ENCODE data around the gene TKT.

TKT gene

DNA sequence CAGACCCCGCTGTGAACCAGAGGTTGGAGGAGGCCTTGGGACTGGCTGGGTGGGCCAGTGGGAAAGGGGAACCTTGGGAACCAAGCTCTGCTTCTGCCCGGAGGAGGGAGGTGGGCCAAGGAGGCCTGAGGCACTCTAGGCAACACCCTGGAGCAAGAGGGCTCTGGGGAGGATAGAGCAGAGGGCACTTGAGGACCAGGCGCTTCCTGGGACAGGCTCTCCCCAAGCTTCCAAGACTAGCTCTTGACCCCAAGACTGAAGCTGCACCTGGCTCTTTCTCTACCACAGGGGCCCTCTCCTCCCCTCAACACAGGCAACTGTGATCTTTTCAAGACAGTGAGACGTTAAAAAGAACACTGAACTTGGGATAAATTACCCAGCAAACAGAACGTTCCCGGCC, 20.3 kb downstream of the TKT start:
- Histone ChIP-seq H2BK12ac (ENCODE audit: low read length) (no peak overlapping the region), H2BK15ac (ENCODE audit: low read length) (no peak overlapping the region), H3K4me2 (ENCODE audit: insufficient read depth, low read length, poor library complexity, severe bottlenecking) (no peak overlapping the region), H3K4ac (ENCODE audit: low read length) (no peak overlapping the region), H3K4me3 (ENCODE audit: low read length in 2 of 2) (no peak overlapping the region), H4K8ac (ENCODE audit: low read depth, low read length) (no peak overlapping the region), H3K9me3 (replicated peaks in 1 of 2; ENCODE audit: control insufficient read depth in 2 of 2, insufficient read depth in 1 of 2, low read depth in 1 of 2, low read length in 2 of 2) (peaks cover 0 to 1% of the 10 kb centered on the region in 2 donors), H3K27ac (replicated peaks; ENCODE audit: low read length) (no peak overlapping the region), H3K27me3 (ENCODE audit: control insufficient read depth in 3 of 3, insufficient read depth in 3 of 3, low read depth in 1 of 3, low read length in 3 of 3) (no peaks in the 10 kb centered on the region), H2BK5ac (ENCODE audit: low read length) (no peak overlapping the region), H3K23ac (ENCODE audit: low read depth, low read length, poor library complexity) (no peak overlapping the region), H3K9ac (ENCODE audit: low read depth, low read length, poor library complexity) (no peak overlapping the region), H4K91ac (ENCODE audit: low read depth, low read length, poor library complexity) (no peak overlapping the region), H3K79me1 (ENCODE audit: low read depth, low read length) (peaks cover 15% of the 10 kb centered on the region), H3K4me1 (ENCODE audit: control insufficient read depth in 2 of 2, insufficient read depth in 1 of 2, low read depth in 1 of 2, low read length in 2 of 2) (peaks cover 0 to 5% of the 10 kb centered on the region in 2 donors), H2BK120ac (ENCODE audit: low read depth, low read length) (no peak overlapping the region), H2AFZ (ENCODE audit: low read length) (no peak overlapping the region), H3K36me3 (replicated peaks in 1 of 2; ENCODE audit: control insufficient read depth in 2 of 2, insufficient read depth in 2 of 2, low read length in 2 of 2) (peaks cover 74 to 98% of the 10 kb centered on the region in 2 donors), H3K14ac (ENCODE audit: low read length) (no peak overlapping the region), H2AK5ac (ENCODE audit: low read depth, low read length) (no peak overlapping the region), H3K18ac (ENCODE audit: low read length) (no peak overlapping the region)
- no peak for DNase-seq (ENCODE audit: low spot score)
- no CpG with 5 or more reads among the region's 6 CpGs for WGBS, 2 donors (ENCODE audit: extremely low coverage in 2 of 2, insufficient read length in 2 of 2, insufficient replicate concordance in 1 of 2)

DNA sequence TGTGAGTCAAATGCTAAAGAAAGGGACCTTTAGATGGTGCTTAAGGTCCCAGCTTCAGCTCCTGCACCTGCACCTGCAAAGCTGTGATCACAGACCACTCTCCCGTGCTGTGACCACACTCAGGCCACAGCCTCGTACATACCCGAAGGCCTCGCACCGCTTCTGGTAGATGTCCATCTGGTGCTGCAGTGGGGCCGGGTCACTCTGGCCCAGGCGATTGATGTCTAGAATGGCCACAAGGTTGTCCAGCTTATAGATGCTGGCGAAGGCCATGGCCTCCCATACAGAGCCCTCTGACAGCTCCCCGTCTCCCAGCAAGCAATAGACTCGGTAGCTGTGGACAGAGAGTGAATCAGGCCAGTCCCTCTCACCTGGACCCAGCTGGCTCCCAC, 21.0 kb downstream of the TKT start:
- Histone ChIP-seq H3K4me2 (ENCODE audit: insufficient read depth, low read length, poor library complexity, severe bottlenecking) (no peak overlapping the region), H4K8ac (ENCODE audit: low read depth, low read length) (no peak overlapping the region), H3K4me3 (ENCODE audit: low read length in 2 of 2) (no peak overlapping the region), H3K27ac (replicated peaks; ENCODE audit: low read length) (no peak overlapping the region), H2BK15ac (ENCODE audit: low read length) (no peak overlapping the region), H2AFZ (ENCODE audit: low read length) (no peak overlapping the region), H3K4ac (ENCODE audit: low read length) (no peak overlapping the region), H3K79me1 (ENCODE audit: low read depth, low read length) (peaks cover 9% of the 10 kb centered on the region), H2BK5ac (ENCODE audit: low read length) (no peak overlapping the region), H3K9me3 (replicated peaks in 1 of 2; ENCODE audit: control insufficient read depth in 2 of 2, insufficient read depth in 1 of 2, low read depth in 1 of 2, low read length in 2 of 2) (peaks cover 0 to 1% of the 10 kb centered on the region in 2 donors), H3K23ac (ENCODE audit: low read depth, low read length, poor library complexity) (no peak overlapping the region), H3K14ac (ENCODE audit: low read length) (no peak overlapping the region), H3K27me3 (ENCODE audit: control insufficient read depth in 3 of 3, insufficient read depth in 3 of 3, low read depth in 1 of 3, low read length in 3 of 3) (no peaks in the 10 kb centered on the region), H4K91ac (ENCODE audit: low read depth, low read length, poor library complexity) (no peak overlapping the region), H2BK120ac (ENCODE audit: low read depth, low read length) (no peak overlapping the region), H3K36me3 (replicated peaks in 1 of 2; ENCODE audit: control insufficient read depth in 2 of 2, insufficient read depth in 2 of 2, low read length in 2 of 2) (peaks cover 75 to 98% of the 10 kb centered on the region in 2 donors), H2AK5ac (ENCODE audit: low read depth, low read length) (no peak overlapping the region), H3K9ac (ENCODE audit: low read depth, low read length, poor library complexity) (no peak overlapping the region), H3K4me1 (ENCODE audit: control insufficient read depth in 2 of 2, insufficient read depth in 1 of 2, low read depth in 1 of 2, low read length in 2 of 2) (peaks cover 0 to 5% of the 10 kb centered on the region in 2 donors), H3K18ac (ENCODE audit: low read length) (no peak overlapping the region), H2BK12ac (ENCODE audit: low read length) (no peak overlapping the region)
- WGBS, 2 donors (ENCODE audit: extremely low coverage in 2 of 2, insufficient read length in 2 of 2, insufficient replicate concordance in 1 of 2), result no CpG with 5 or more reads among the region's 10 CpGs
- DNase-seq (ENCODE audit: low spot score), result no peak

DNA sequence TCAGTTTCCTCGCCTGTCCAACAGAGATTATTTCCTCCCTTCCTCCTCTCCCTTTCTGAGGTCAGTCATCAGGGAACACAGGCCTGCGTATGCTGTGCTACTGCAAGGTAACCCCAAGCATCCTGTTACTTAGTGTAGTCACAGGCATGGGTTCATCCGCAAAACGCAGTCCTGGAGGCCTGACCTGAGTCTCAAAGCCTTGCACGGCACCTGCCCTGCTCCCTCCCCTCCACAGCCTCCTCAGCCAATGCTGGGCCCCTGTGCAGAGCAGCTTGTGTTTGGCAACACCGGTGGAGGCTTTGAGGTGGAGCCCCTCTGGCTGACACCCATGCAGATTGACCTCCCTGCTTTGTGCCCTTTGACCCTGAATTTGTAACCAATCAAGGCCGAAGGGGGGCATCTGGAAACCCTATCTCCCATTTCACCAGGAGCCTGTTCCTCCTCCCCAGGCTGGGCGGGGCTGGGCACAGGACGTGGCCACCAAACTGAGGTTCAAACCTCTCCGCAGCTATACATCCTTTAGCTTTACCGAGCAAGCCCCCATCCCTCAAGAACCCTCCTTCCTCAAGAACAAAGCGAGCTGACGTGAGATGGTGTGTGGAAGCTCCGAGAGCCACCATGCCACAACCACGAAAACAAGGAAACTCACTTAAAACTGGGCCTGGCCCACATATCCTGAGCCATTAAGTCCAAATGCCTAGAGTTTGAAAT, 21.5 kb downstream of the TKT start:
- Histone ChIP-seq H3K14ac (ENCODE audit: low read length) (no peak overlapping the region), H3K36me3 (replicated peaks in 1 of 2; ENCODE audit: control insufficient read depth in 2 of 2, insufficient read depth in 2 of 2, low read length in 2 of 2) (peaks cover 76 to 98% of the 10 kb centered on the region in 2 donors), H3K27ac (replicated peaks; ENCODE audit: low read length) (no peak overlapping the region), H3K4me2 (ENCODE audit: insufficient read depth, low read length, poor library complexity, severe bottlenecking) (no peak overlapping the region), H3K18ac (ENCODE audit: low read length) (no peak overlapping the region), H3K79me1 (ENCODE audit: low read depth, low read length) (peaks cover 8% of the 10 kb centered on the region), H2BK15ac (ENCODE audit: low read length) (no peak overlapping the region), H3K9me3 (replicated peaks in 1 of 2; ENCODE audit: control insufficient read depth in 2 of 2, insufficient read depth in 1 of 2, low read depth in 1 of 2, low read length in 2 of 2) (peaks cover 0 to 1% of the 10 kb centered on the region in 2 donors), H3K4ac (ENCODE audit: low read length) (no peak overlapping the region), H3K27me3 (ENCODE audit: control insufficient read depth in 3 of 3, insufficient read depth in 3 of 3, low read depth in 1 of 3, low read length in 3 of 3) (no peaks in the 10 kb centered on the region), H2BK12ac (ENCODE audit: low read length) (no peak overlapping the region), H2AFZ (ENCODE audit: low read length) (no peak overlapping the region), H2BK5ac (ENCODE audit: low read length) (peak overlapping the region; percentile 6), H4K91ac (ENCODE audit: low read depth, low read length, poor library complexity) (no peak overlapping the region), H3K23ac (ENCODE audit: low read depth, low read length, poor library complexity) (peak overlapping the region; percentile 17), H4K8ac (ENCODE audit: low read depth, low read length) (no peak overlapping the region), H3K4me3 (ENCODE audit: low read length in 2 of 2) (no peak overlapping the region), H3K9ac (ENCODE audit: low read depth, low read length, poor library complexity) (peak overlapping the region; percentile 53), H2AK5ac (ENCODE audit: low read depth, low read length) (no peak overlapping the region), H2BK120ac (ENCODE audit: low read depth, low read length) (no peak overlapping the region), H3K4me1 (ENCODE audit: control insufficient read depth in 2 of 2, insufficient read depth in 1 of 2, low read depth in 1 of 2, low read length in 2 of 2) (peaks cover 0 to 5% of the 10 kb centered on the region in 2 donors)
- DNase-seq (ENCODE audit: low spot score), result no peak
- no CpG with 5 or more reads among the region's 15 CpGs for WGBS, 2 donors (ENCODE audit: extremely low coverage in 2 of 2, insufficient read length in 2 of 2, insufficient replicate concordance in 1 of 2)

DNA sequence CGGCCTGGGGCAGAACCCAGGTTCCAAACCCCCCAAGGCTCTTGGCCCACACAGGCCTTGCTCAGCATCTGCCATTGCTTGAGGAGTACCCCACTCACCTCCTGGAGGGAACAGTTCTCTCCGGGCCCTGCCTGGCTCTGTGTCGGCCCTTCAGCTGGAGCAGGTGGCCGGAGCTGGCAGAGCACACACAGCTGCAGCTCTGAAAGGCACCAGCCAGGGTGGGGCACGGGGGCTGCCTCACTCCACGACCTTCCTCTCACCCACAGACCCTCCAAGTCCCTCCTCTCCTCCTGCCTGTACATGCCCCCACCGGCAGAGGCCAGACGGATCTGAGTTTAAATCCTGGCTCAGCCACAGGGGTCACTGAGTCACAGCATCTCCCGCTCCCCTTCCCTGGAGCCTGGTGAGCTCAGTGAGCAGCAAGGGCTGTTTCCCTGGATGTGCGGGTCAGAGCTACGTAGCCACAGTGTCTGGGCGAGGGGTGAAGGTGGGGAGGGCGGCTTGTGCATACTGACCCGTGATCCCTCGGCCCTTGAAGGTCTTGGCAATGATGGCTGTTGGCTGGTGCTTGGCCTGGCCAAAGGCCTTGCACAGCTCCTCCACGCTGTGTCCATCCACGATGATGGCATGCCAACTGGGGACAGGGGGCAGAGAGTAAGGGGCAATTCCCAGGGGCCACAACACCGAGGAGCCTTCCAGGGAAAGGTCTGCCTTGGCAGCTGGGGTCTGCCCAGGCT, 23.0 kb downstream of the TKT start:
- peaks cover 0 to 1% of the 10 kb centered on the region in 2 donors for H3K9me3 ChIP-seq (replicated peaks in 1 of 2; ENCODE audit: control insufficient read depth in 2 of 2, insufficient read depth in 1 of 2, low read depth in 1 of 2, low read length in 2 of 2)
- no peak overlapping the region for H4K8ac ChIP-seq (ENCODE audit: low read depth, low read length)

More for the DNA sequence above, 23.0 kb downstream of the TKT start:
- Histone ChIP-seq H2AFZ (ENCODE audit: low read length) (no peak overlapping the region), H3K14ac (ENCODE audit: low read length) (peak overlapping the region; percentile 41), H3K4me1 (ENCODE audit: control insufficient read depth in 2 of 2, insufficient read depth in 1 of 2, low read depth in 1 of 2, low read length in 2 of 2) (peaks cover 0 to 5% of the 10 kb centered on the region in 2 donors), H2AK5ac (ENCODE audit: low read depth, low read length) (no peak overlapping the region), H3K79me1 (ENCODE audit: low read depth, low read length) (peaks cover 8% of the 10 kb centered on the region), H3K23ac (ENCODE audit: low read depth, low read length, poor library complexity) (peak overlapping the region; percentile 70), H2BK12ac (ENCODE audit: low read length) (no peak overlapping the region), H3K18ac (ENCODE audit: low read length) (peak overlapping the region; percentile 46), H3K4me2 (ENCODE audit: insufficient read depth, low read length, poor library complexity, severe bottlenecking) (no peak overlapping the region), H4K91ac (ENCODE audit: low read depth, low read length, poor library complexity) (no peak overlapping the region), H3K27ac (replicated peaks; ENCODE audit: low read length) (no peak overlapping the region), H2BK120ac (ENCODE audit: low read depth, low read length) (no peak overlapping the region), H2BK15ac (ENCODE audit: low read length) (no peak overlapping the region), H3K4ac (ENCODE audit: low read length) (no peak overlapping the region), H3K27me3 (ENCODE audit: control insufficient read depth in 3 of 3, insufficient read depth in 3 of 3, low read depth in 1 of 3, low read length in 3 of 3) (no peaks in the 10 kb centered on the region), H3K4me3 (ENCODE audit: low read length in 2 of 2) (peak overlapping the region in 1 of 2 donors; percentile 13), H3K36me3 (replicated peaks in 1 of 2; ENCODE audit: control insufficient read depth in 2 of 2, insufficient read depth in 2 of 2, low read length in 2 of 2) (peaks cover 83 to 98% of the 10 kb centered on the region in 2 donors), H2BK5ac (ENCODE audit: low read length) (peak overlapping the region; percentile 72), H3K9ac (ENCODE audit: low read depth, low read length, poor library complexity) (peak overlapping the region; percentile 74)
- no CpG with 5 or more reads among the region's 18 CpGs for WGBS, 2 donors (ENCODE audit: extremely low coverage in 2 of 2, insufficient read length in 2 of 2, insufficient replicate concordance in 1 of 2)
- no peak for DNase-seq (ENCODE audit: low spot score)
